VCaP (cell line): ENCODE results near the gene STARD3.

Experiments used
- H3K27ac ChIP-seq: fragments of 450-650 bp; 2 replicates; pipeline ENCODE4 v1.5.1; 2017
- TF ChIP-seq, protein P1 (sequence below): fragments of 450-650 bp; conservative IDR thresholded peaks from 2 replicates; pipeline ENCODE4 v1.5.1; 2017; ENCODE audit warnings: mild to moderate bottlenecking, moderate library complexity

STARD3 gene

DNA sequence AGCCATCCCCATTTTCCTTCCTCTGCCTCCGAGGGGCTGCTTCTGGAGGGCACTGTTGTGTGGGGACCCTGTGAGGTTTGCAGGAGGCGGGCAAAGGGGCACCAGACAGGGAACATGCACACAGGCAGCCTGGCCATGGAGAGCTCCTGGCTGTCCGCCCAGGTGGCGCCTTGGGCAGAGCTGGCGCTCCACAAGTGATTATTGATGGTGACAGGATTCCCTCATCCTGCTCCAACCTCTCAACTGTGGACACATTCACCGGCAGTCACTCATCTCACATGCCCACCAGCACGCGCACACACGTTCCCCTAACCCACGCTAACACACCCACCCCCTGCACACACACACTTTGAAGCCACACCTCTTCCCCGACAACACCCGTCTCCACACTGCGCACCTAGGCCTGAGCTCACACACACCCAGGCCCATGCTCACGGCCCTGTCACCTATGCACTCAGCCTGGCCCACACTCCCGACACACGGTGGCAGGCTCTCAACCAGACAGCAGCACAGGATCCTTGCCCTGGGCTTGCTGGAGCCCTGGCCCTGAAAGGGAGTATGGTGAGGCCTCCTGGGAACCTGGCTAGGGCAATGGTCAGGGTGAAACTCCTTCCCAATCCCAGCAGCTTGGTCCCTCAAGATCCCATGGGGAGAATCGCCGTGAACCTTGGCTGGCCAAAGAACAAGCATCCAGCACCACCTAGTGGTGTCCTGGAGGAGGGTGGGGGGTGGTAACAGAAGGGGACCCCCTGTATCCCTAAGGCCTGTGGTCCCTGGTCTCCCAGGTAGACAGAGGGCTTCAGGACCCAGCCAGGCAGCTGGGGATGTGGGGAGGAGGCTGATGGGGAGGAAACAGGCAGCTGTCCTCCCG lies 34.9 kb downstream of the STARD3 start:
- TF ChIP-seq, protein P1, sequence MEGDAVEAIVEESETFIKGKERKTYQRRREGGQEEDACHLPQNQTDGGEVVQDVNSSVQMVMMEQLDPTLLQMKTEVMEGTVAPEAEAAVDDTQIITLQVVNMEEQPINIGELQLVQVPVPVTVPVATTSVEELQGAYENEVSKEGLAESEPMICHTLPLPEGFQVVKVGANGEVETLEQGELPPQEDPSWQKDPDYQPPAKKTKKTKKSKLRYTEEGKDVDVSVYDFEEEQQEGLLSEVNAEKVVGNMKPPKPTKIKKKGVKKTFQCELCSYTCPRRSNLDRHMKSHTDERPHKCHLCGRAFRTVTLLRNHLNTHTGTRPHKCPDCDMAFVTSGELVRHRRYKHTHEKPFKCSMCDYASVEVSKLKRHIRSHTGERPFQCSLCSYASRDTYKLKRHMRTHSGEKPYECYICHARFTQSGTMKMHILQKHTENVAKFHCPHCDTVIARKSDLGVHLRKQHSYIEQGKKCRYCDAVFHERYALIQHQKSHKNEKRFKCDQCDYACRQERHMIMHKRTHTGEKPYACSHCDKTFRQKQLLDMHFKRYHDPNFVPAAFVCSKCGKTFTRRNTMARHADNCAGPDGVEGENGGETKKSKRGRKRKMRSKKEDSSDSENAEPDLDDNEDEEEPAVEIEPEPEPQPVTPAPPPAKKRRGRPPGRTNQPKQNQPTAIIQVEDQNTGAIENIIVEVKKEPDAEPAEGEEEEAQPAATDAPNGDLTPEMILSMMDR = peak; percentile 73
- no peak overlapping the region for H3K27ac ChIP-seq

DNA sequence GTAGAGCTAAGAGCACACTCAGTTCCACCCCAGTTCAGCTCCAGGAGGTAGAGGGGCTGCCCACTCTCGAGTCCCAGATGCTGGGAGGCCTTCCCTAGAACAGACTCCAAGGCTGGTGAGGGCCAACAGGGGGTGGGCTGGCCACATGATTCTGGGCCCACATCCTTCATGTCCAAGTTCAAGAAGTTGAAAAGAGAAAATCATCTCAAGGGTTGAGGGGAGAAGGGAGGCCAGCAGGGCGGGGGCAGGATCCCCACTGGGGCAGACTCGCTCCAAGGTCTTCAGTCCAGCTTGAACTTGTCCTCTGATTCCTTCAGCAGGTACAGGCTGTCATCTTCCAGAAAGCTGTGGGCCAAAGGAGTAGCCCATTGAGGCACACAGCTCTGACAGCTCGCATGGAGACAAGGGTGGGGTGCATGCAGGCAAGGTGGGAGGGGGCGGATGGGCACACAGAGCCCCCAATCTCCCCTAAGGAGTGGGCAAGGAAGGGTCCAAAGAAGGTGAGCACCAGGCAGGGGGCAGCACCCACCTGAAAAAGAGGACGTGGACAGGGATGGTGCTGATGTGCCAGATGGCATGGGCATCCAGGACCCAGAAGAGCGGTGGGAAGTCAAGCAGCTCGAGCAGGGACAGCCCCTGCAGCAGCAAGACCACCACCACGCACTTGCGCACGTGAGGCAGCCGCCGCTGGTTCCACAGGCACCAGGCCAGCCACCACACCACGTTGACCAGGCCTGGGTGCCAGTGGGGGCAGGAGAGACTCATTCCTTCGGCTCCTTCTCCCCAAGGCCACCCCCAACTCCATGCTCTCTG lies 35.8 kb downstream of the STARD3 start:
- H3K27ac ChIP-seq = no peak overlapping the region
- TF ChIP-seq, protein P1 = peak; percentile 41

DNA sequence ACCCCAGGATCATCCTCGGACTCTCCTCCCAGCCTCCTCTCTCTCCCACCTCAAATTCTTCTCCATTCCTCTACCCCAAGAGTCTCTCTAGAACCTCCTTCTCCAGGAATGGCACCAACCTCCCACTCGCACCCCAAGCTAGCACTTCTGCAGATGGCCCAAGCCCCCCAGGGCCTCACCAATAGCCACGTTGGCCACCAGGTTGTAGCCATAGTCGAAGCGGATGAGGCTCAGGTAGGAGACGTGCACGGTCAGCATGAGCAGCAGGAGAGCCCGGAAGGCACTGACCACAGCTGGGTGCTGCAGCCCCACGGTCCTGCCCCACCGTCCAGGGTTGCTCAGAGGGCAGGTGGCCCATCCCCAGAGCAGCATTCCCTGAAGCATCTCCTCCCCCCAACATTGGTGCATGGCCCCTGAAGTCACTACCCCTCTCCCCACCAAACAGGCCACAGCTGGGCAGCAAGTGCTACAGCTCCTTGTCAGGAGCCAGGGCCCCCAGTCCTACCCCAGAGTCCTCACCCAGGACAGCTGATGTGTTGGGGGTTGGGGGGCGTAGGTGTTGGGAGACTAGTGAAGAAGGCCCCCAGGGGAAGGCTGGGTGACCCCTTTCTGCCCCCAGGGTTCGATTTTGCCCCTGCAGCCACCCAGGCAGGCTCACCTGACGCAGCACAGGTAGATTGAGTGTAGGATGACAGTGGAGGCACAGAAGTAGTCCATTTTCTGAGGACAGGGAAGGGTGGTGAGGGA lies 36.6 kb downstream of the STARD3 start:
- H3K27ac ChIP-seq = no peak overlapping the region
- TF ChIP-seq, protein P1 = no peak

DNA sequence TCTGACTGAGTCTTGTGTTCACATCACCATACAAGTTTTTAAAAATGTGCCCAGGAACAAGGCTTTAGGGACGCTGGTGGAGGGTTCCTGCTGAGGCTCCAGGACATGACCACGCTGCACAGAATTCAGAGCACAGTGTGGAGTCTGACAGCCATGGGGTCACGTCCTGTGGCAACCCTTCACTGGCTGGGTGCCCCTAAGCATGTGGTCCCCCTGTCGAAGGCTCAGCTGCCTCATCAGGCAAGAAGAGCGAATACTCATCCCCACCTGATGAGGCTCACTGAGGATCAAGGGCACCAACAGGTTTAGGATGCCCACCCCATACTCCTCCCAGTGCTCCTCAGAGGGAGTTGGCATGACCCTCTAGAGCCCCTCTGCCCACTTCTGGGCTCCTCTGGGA lies 37.2 kb downstream of the STARD3 start:
- TF ChIP-seq, protein P1 = no peak
- peak overlapping the region; percentile 54; the same call in 1 of the 2 replicates for H3K27ac ChIP-seq

DNA sequence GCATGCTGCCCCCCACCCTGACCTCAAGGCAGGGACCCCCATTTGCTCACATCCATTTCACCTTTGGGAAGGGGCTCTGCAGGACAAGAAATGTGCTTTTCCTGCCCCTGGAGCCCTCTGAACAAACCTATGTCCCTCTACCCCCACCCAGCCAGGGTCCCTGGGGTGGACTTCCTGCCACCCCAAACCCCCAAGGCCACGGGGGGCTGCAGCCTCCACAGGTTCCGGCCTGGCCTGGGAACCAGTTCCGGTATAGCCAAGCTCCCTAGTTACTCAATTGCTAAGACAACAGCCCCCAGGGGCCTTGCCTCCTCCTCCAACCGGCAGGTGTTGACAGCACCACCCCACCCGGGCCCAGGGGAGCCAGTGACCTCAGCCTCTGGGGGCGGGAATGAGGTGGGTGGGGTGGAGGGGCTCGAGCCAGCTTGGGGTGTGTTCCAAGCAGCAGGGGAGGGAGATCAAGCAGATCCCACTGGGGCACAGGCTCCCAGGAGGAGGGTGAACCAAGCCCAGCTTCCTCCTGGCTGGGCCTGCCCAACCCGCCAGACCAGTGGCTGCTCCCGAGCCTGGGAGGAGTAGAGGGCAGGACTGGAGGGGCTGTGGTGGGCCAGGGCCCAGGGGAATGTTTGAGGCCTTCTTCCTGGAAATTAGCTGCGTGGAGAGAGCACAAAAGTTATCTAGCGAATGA lies 37.9 kb downstream of the STARD3 start:
- H3K27ac ChIP-seq = peak overlapping the region; percentile 54
- TF ChIP-seq, protein P1 = no peak

DNA sequence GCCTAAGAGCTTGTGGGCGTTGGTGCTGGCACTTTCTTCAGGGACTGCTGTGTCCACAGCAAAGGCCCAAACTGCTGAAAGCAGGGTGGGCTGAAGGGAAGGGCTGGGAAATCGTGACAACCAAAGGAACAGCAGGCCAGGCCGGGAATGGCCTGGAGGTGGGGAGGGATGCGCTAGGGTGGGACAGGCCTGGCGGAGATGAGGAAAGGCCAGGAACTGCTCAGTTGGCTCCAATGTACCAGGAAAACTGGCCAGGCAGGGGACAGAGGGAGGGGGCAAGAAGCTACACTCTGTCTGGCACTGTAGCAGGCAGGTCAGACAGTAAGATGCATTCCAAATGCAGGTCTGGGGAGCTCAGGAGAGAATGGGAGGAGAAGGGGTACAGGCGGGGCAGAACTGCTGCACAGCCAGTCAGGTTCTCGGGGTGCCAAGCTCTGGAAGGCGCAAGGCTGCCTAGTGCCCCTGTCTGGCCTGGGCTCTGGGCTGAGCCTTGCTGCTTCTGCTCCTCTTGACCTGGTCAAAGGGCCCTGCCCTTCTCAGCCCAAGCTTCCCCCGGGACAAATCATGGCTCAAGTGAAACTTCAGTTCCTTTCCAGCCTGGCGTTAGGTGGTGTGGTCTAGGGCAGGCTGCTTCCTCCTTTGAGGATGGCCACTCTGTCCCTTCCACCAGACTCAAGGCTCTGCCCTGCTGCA lies 38.6 kb downstream of the STARD3 start:
- peak overlapping the region; percentile 54 for H3K27ac ChIP-seq
- TF ChIP-seq, protein P1 = no peak
